GM12892 (cell line): ENCODE results near the gene SDF2.

Source experiments
- POLR2A ChIP-seq: IDR thresholded peaks from 2 replicates; pipeline ENCODE4 v1.6.1; 2011; ENCODE audit warnings: low read depth, low read length, control low read depth
- POLR2AphosphoS5 ChIP-seq: IDR thresholded peaks from 2 replicates; pipeline ENCODE4 v1.6.1; 2011; ENCODE audit warnings: low read depth, low read length, control low read depth
- TAF1 ChIP-seq: IDR thresholded peaks from 2 replicates; pipeline ENCODE4 v1.6.1; 2011; ENCODE audit warnings: low read depth, mild to moderate bottlenecking, control low read depth, low read length, borderline replicate concordance

DNA sequence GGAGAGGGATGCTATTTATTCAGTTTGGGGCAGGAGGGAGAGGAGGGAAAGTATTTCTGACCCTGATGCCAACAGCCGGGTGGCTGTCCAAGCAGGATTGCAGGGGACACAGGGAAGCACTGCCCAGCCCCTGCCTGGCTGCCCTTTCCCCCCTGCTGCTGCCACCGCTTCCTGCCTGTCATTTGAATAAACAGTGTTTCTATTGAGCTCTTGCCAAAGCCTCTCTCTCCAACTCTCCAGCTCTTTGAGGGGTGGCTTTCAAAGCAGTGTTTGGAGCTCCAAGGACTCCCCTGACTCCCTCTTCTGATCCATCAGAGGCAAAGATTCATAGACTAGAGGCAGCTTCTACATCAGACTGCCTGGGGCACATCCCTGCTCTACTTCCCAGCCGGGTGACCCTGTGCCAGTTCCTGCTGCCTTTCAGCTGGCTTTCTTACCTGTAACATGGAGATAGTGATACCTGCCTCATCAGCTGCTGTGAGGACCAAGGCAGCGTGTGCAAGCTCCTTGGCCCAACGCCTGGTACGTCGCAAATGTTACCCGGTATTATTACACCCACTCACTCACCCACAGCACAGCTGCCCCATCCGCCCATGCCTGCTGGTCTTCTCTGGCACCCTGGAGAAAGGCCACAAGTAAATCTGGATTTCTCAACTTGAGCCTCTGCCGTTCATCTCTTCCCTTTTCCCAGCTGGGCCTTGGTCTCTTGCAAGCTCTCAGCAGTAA, 40.5 kb upstream of the SDF2 start:
- TF ChIP-seq POLR2A (no peak), POLR2AphosphoS5 (no peak), TAF1 (no peak)
